Progenitor cell of endocrine pancreas (in vitro differentiated cells): ENCODE data around the gene BMF. TPM values are rescaled to one million over a fixed set of nuclear protein-coding genes. Genes with fewer than 3 reads are reported as not detected.

Source experiments
- DNase-seq: peaks from one replicate; pipeline ENCODE4 v3.0.0; 2021; ENCODE audit warnings: low spot score; ENCODE audit not compliant: unreplicated experiment
- H3K27ac Mint-ChIP-seq: 2 replicates; pipeline ENCODE4 v1.8.0; 2021; ENCODE audit warnings: mild to moderate bottlenecking, moderate library complexity, mixed read lengths
- H3K27me3 Mint-ChIP-seq: 2 replicates; pipeline ENCODE4 v1.8.0; 2021; ENCODE audit warnings: mixed read lengths
- H3K36me3 Mint-ChIP-seq: 2 replicates; pipeline ENCODE4 v1.8.0; 2022; ENCODE audit warnings: mixed read lengths; ENCODE audit not compliant: insufficient read depth
- H3K4me1 Mint-ChIP-seq: 2 replicates; pipeline ENCODE4 v1.8.0; 2021; ENCODE audit warnings: low read depth, mixed read lengths
- H3K4me3 Mint-ChIP-seq: 2 replicates; pipeline ENCODE4 v1.8.0; 2021; ENCODE audit warnings: low read depth, mild to moderate bottlenecking, moderate library complexity, mixed read lengths
- H3K9me3 Mint-ChIP-seq: 2 replicates; pipeline ENCODE4 v1.8.0; 2021; ENCODE audit warnings: low read depth, mixed read lengths
- CTCF ChIP-seq: fragments of 200-600 bp; sonication (generic); IDR thresholded peaks from one replicate; pipeline ENCODE4 v1.5.0; 2021; ENCODE audit warnings: antibody characterized with exemption, mild to moderate bottlenecking; ENCODE audit not compliant: unreplicated experiment
- total RNA-seq: library from RNA; stranded (reverse); gene quantifications from 2 replicates; pipeline ENCODE4 v1.2.1, GENCODE V29; 2021

The BMF gene
- total RNA-seq, 1 donor from 2014 or later: 128 TPM

- peak overlapping the region; percentile 88 for H3K27ac Mint-ChIP-seq
- H3K4me3 Mint-ChIP-seq: peak overlapping the region; percentile 40
- H3K9me3 Mint-ChIP-seq: no peaks in the 10 kb centered on the region
- H3K27me3 Mint-ChIP-seq: no peaks in the 10 kb centered on the region
- no peak for TF ChIP-seq CTCF
- DNase-seq: no peak
- peaks cover 27% of the 10 kb centered on the region for H3K36me3 Mint-ChIP-seq
- peaks cover 76% of the 10 kb centered on the region for H3K4me1 Mint-ChIP-seq
These were observed 15.5 kb downstream of the BMF start for GRCh38 chr15:40092979-40093869.

GRCh38 chr15:40092256-40092978, 16.3 kb downstream of the BMF start:
- no peak for DNase-seq
- Mint-ChIP-seq H3K9me3 (no peaks in the 10 kb centered on the region), H3K4me1 (peaks cover 76% of the 10 kb centered on the region), H3K27ac (peak overlapping the region; percentile 88), H3K4me3 (peak overlapping the region; percentile 40), H3K36me3 (peaks cover 27% of the 10 kb centered on the region), H3K27me3 (no peaks in the 10 kb centered on the region)
- no peak for TF ChIP-seq CTCF

DNA sequence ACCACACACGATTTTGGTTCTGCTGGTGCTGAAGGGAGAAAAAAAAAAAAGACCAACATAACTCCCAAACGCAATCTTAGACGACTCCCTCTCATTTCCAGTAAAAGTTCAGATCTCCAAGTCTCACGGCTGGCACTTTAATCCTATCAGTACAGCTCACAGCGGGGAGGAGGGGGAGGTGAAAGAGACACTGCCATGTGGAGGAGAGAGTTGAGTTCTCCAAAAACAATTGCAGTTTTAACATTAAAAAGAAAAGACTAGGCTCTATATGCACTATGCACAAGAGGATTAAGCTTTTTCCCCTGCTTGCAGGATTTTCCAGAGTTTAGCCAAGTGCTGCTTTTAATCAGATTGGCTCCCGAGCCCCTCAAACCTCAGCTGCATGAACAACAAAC, 16.8 kb downstream of the BMF start:
- H3K9me3 Mint-ChIP-seq: no peaks in the 10 kb centered on the region
- DNase-seq: no peak
- H3K4me3 Mint-ChIP-seq: peak overlapping the region; percentile 30
- no peak for TF ChIP-seq CTCF
- H3K36me3 Mint-ChIP-seq: peaks cover 27% of the 10 kb centered on the region
- H3K4me1 Mint-ChIP-seq: peaks cover 77% of the 10 kb centered on the region
- no peaks in the 10 kb centered on the region for H3K27me3 Mint-ChIP-seq
- H3K27ac Mint-ChIP-seq: peak overlapping the region; percentile 88

GRCh38 chr15:40090774-40091455, 17.8 kb downstream of the BMF start:
- Mint-ChIP-seq H3K36me3 (peaks cover 24% of the 10 kb centered on the region), H3K4me1 (peaks cover 76% of the 10 kb centered on the region), H3K9me3 (no peaks in the 10 kb centered on the region), H3K4me3 (no peak overlapping the region), H3K27me3 (no peaks in the 10 kb centered on the region), H3K27ac (no peak overlapping the region)
- TF ChIP-seq CTCF: no peak
- no peak for DNase-seq
